GM12878 (cell line): ENCODE data around the gene TBL1XR1.

Experiments
- SRF ChIP-seq, 2 experiments: IDR thresholded peaks; 2 replicates each; pipeline ENCODE4 v1.6.1; 2011; ENCODE audit warnings: low read depth in 2 of 2, low read length in 2 of 2, mild to moderate bottlenecking in 1 of 2, moderate library complexity in 1 of 2
- TF ChIP-seq, protein P1 (sequence below), 3 experiments: IDR thresholded peaks in 2 of 3; conservative IDR thresholded peaks in 1 of 3; 2 replicates each; pipeline ENCODE4 v1.5.1; 2011; ENCODE audit warnings: low read depth in 3 of 3, low read length in 3 of 3, mild to moderate bottlenecking in 3 of 3, control low read depth in 2 of 3, moderate library complexity in 2 of 3, inconsistent platforms in 1 of 3, mixed read lengths in 1 of 3; ENCODE audit not compliant: control insufficient read depth in 2 of 3, insufficient read depth in 1 of 3; ENCODE audit errors: extremely low read depth in 1 of 3

DNA sequence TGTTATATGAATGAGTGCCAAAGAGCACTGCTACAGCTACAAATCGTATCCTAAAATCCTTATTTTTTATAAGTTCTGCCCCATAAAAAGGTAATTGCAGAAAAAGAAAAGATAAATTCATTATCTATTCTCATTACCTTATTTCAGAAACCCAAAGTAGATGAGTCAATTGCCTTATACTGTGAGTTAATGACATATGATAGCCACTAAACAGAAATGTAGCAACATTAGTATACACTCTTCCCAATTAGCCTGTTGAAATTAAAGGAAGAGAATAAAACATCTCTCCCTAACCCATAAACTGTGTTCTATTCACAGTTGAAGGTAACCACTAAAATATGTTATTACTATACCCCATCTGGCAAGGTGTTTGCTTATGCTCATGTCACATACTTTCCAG lies 11.0 kb downstream of the TBL1XR1 start:
- no peak for TF ChIP-seq SRF (IDR thresholded peaks at IDR 0.05; ENCODE audit: low read depth in 2 of 2, low read length in 2 of 2)
- TF ChIP-seq, protein P1, sequence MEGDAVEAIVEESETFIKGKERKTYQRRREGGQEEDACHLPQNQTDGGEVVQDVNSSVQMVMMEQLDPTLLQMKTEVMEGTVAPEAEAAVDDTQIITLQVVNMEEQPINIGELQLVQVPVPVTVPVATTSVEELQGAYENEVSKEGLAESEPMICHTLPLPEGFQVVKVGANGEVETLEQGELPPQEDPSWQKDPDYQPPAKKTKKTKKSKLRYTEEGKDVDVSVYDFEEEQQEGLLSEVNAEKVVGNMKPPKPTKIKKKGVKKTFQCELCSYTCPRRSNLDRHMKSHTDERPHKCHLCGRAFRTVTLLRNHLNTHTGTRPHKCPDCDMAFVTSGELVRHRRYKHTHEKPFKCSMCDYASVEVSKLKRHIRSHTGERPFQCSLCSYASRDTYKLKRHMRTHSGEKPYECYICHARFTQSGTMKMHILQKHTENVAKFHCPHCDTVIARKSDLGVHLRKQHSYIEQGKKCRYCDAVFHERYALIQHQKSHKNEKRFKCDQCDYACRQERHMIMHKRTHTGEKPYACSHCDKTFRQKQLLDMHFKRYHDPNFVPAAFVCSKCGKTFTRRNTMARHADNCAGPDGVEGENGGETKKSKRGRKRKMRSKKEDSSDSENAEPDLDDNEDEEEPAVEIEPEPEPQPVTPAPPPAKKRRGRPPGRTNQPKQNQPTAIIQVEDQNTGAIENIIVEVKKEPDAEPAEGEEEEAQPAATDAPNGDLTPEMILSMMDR (IDR thresholded peaks at IDR 0.05 in 2 of 3, conservative IDR thresholded peaks at IDR 0.05 in 1 of 3; ENCODE audit: control insufficient read depth in 2 of 3, extremely low read depth in 1 of 3, insufficient read depth in 1 of 3, low read depth in 3 of 3, low read length in 3 of 3), result no peak
